Measurements from ENCODE around the gene HAUS8. TPM values are rescaled to one million over a fixed set of nuclear protein-coding genes. Genes with fewer than 3 reads are reported as not detected.
A peak's percentile ranks its signal among the peaks of the same experiment; 100 is the strongest.

The HAUS8 gene
- polyA plus RNA-seq, 3 donors: 2.5 to 9.3 (median 4.4) TPM

- Histone ChIP-seq H3K27me3 (ENCODE audit: control insufficient read depth in 2 of 2, insufficient read depth in 2 of 2, low read length in 2 of 2) (no peaks in the 10 kb centered on the region), H3K79me2 (ENCODE audit: insufficient read depth, low read length) (peaks cover 93% of the 10 kb centered on the region), H4K20me1 (ENCODE audit: insufficient read depth, low read length) (no peaks in the 10 kb centered on the region), H3K36me3 (replicated peaks in 1 of 2; ENCODE audit: control insufficient read depth in 1 of 2, insufficient read depth in 2 of 2, low read length in 2 of 2) (peaks cover 6 to 34% of the 10 kb centered on the region in 2 donors), H3K27ac (ENCODE audit: low read depth in 1 of 2, low read length in 2 of 2) (peak overlapping the region; percentile 84 to 87), H3K9ac (ENCODE audit: insufficient read depth, low read length, poor library complexity, severe bottlenecking) (peak overlapping the region; percentile 62), H3K9me3 (replicated peaks in 1 of 2; ENCODE audit: control insufficient read depth in 1 of 2, insufficient read depth in 1 of 2, low read length in 2 of 2) (peaks cover 0 to 4% of the 10 kb centered on the region in 2 donors), H3K4me3 (replicated peaks in 1 of 3; ENCODE audit: low read depth in 2 of 3, low read length in 3 of 3) (peak overlapping the region in 1 of 3 experiments; percentile 55), H2AFZ (ENCODE audit: insufficient read depth, low read depth, low read length, poor library complexity, severe bottlenecking) (no peak overlapping the region), H3K4me1 (ENCODE audit: control insufficient read depth in 1 of 2, insufficient read depth in 2 of 2, low read length in 2 of 2) (peaks cover 92 to 96% of the 10 kb centered on the region in 2 donors), H3K4me2 (replicated peaks; ENCODE audit: extremely low read depth, low read length, poor library complexity, severe bottlenecking) (peak overlapping the region; percentile 63)
- intact Hi-C loops (cut with micrococcal nuclease): loop anchor here (5.0 kb wide), 2 partner anchors 35 to 60 kb away; partner anchors contain the start of genes HAUS8 (in 2 of the 2) and MYO9B (in 2 of the 2)
- Mint-ChIP-seq H3K36me3 (peaks cover 68 to 76% of the 10 kb centered on the region in 2 donors), H3K4me3 (peak overlapping the region in 1 of 2 donors; percentile 82), H3K27me3 (ENCODE audit: low read depth in 3 of 3) (peaks cover 0 to 3% (median 2%) of the 10 kb centered on the region in 3 donors), H3K9me3 (peaks cover 0 to 5% (median 0%) of the 10 kb centered on the region in 7 donors), H3K4me1 (peaks cover 94% of the 10 kb centered on the region), H3K27ac (peak overlapping the region; percentile 94 to 99 (median 97))
- no peak for TF ChIP-seq CTCF (IDR thresholded peaks at IDR 0.05)
- DNase-seq: peak; percentile 66 to 75 (median 74)
- WGBS (ENCODE audit: insufficient coverage): 27% methylated on average over 7 of the region's 7 CpGs
Observed at GRCh38 chr19:17112700-17113099, 37.4 kb upstream of the HAUS8 start.

GRCh38 chr19:17112271-17112670, 37.0 kb upstream of the HAUS8 start:
- Histone ChIP-seq H3K36me3 (replicated peaks in 1 of 2; ENCODE audit: control insufficient read depth in 1 of 2, insufficient read depth in 2 of 2, low read length in 2 of 2) (peaks cover 6 to 36% of the 10 kb centered on the region in 2 donors), H3K4me3 (replicated peaks in 1 of 3; ENCODE audit: low read depth in 2 of 3, low read length in 3 of 3) (peak overlapping the region in 1 of 3 experiments; percentile 55), H3K4me1 (ENCODE audit: control insufficient read depth in 1 of 2, insufficient read depth in 2 of 2, low read length in 2 of 2) (peaks cover 92 to 98% of the 10 kb centered on the region in 2 donors), H3K9ac (ENCODE audit: insufficient read depth, low read length, poor library complexity, severe bottlenecking) (peak overlapping the region; percentile 62), H3K27me3 (ENCODE audit: control insufficient read depth in 2 of 2, insufficient read depth in 2 of 2, low read length in 2 of 2) (no peaks in the 10 kb centered on the region), H2AFZ (ENCODE audit: insufficient read depth, low read depth, low read length, poor library complexity, severe bottlenecking) (no peak overlapping the region), H4K20me1 (ENCODE audit: insufficient read depth, low read length) (no peaks in the 10 kb centered on the region), H3K4me2 (replicated peaks; ENCODE audit: extremely low read depth, low read length, poor library complexity, severe bottlenecking) (peak overlapping the region; percentile 63), H3K9me3 (replicated peaks in 1 of 2; ENCODE audit: control insufficient read depth in 1 of 2, insufficient read depth in 1 of 2, low read length in 2 of 2) (peaks cover 0 to 4% of the 10 kb centered on the region in 2 donors), H3K27ac (ENCODE audit: low read depth in 1 of 2, low read length in 2 of 2) (peak overlapping the region; percentile 84 to 87), H3K79me2 (ENCODE audit: insufficient read depth, low read length) (peaks cover 93% of the 10 kb centered on the region)
- WGBS (ENCODE audit: insufficient coverage): 94% methylated on average over 17 of the region's 17 CpGs
- H3K4me3 Mint-ChIP-seq: no peak overlapping the region
- H3K27ac Mint-ChIP-seq: peak overlapping the region; percentile 94 to 99 (median 97)
- H3K36me3 Mint-ChIP-seq: peaks cover 72 to 80% of the 10 kb centered on the region in 2 donors
- intact Hi-C loops (cut with micrococcal nuclease): loop anchor here (5.0 kb wide), 2 partner anchors 35 to 60 kb away; partner anchors contain the start of genes HAUS8 (in 2 of the 2) and MYO9B (in 2 of the 2)
- peaks cover 0 to 5% (median 0%) of the 10 kb centered on the region in 7 donors for H3K9me3 Mint-ChIP-seq
- H3K4me1 Mint-ChIP-seq: peaks cover 96% of the 10 kb centered on the region
- peaks cover 0 to 3% (median 2%) of the 10 kb centered on the region in 3 donors for H3K27me3 Mint-ChIP-seq (ENCODE audit: low read depth in 3 of 3)
- TF ChIP-seq CTCF (IDR thresholded peaks at IDR 0.05): no peak
- no peak for DNase-seq
